C4-2B (cell line): Measurements from ENCODE around the gene OOSP2.

Source experiments
- CTCF ChIP-seq: fragments of 450-650 bp; conservative IDR thresholded peaks from 2 replicates; pipeline ENCODE4 v1.5.1; 2017; ENCODE audit warnings: mild to moderate bottlenecking
- ZFX ChIP-seq: fragments of 450-650 bp; IDR thresholded peaks from 2 replicates; pipeline ENCODE4 v1.6.1; 2017

DNA sequence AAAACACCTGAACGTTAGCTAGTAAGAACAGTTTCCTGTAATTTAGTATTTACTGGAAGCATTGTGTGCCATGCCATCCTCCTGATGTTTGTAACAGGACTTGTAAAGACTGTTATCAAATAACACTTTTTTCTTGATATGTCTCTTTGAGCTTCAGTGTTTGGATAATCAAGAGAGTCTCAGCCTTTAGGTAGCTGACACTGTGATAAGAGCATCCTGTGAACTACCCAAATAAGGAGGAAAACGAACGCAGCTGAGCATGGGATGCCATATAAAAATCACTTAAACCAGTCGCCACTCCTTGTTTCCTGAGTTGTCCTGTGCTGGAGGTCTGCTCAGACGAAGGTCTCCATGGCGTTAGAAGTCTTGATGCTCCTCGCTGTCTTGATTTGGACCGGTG, at the start of gene OOSP2:
- TF ChIP-seq CTCF (no peak), ZFX (no peak)
